ENCODE data around the gene BMP6.

Gene BMP6

DNA sequence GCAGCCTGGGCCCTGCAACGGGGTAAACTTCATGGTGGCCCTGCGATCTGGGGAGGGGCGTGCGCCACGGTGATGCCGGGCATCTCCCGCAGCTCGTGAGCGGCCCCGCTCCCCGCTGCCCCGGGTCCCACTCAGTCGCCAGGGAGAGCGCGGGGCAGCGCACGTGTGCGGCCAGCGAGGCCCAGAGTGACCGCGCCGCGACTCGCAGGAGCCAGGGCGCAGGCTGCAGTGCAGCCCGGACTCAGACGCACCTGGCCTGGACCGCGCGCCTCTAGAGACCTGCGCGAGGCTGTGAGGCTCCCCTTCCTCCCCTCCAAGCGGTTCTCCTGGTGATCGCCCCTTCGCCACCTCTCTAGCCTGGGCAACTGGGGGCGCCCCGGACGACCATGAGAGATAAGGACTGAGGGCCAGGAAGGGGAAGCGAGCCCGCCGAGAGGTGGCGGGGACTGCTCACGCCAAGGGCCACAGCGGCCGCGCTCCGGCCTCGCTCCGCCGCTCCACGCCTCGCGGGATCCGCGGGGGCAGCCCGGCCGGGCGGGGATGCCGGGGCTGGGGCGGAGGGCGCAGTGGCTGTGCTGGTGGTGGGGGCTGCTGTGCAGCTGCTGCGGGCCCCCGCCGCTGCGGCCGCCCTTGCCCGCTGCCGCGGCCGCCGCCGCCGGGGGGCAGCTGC, 652 bp downstream of the BMP6 start:
- peak overlapping the region; percentile 33 for H3K4me3 ChIP-seq
- H3K36me3 ChIP-seq (replicated peaks): no peaks in the 10 kb centered on the region
- peak in 1 of 2 experiments; percentile 35 for DNase-seq (ENCODE audit: low spot score in 2 of 2)
- H3K9me3 ChIP-seq: no peaks in the 10 kb centered on the region
- in situ Hi-C loops (cut with MboI; ENCODE audit: low sequenced_read_pairs): loop anchor here (10.0 kb wide), 2 partner anchors 178 to 278 kb away; no protein-coding TSS in a partner anchor
- no peaks in the 10 kb centered on the region for H3K4me1 ChIP-seq
- peaks cover 49% of the 10 kb centered on the region for H3K27me3 ChIP-seq (ENCODE audit: low read depth)

DNA sequence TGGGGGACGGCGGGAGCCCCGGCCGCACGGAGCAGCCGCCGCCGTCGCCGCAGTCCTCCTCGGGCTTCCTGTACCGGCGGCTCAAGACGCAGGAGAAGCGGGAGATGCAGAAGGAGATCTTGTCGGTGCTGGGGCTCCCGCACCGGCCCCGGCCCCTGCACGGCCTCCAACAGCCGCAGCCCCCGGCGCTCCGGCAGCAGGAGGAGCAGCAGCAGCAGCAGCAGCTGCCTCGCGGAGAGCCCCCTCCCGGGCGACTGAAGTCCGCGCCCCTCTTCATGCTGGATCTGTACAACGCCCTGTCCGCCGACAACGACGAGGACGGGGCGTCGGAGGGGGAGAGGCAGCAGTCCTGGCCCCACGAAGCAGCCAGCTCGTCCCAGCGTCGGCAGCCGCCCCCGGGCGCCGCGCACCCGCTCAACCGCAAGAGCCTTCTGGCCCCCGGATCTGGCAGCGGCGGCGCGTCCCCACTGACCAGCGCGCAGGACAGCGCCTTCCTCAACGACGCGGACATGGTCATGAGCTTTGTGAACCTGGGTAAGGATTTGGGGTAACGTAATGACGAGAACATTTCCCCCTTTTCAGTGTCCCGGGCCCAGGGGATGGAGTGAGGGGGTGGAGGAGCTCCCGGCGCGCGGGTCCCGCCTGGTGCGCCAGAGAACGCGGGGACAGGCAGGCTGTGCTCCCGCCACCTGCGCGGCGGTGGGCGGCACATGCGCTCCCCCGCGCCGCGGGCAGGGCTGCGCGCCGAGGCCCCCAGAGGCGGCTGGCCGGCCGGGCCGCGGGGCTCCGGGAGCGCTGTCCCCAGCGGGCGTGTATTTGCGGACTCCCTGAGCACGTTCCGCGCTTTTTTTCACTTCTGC, 1.4 kb downstream of the BMP6 start:
- peak in 1 of 2 experiments; percentile 22 for DNase-seq (ENCODE audit: low spot score in 2 of 2)
- peak overlapping the region; percentile 21 for H3K4me3 ChIP-seq
- peaks cover 49% of the 10 kb centered on the region for H3K27me3 ChIP-seq (ENCODE audit: low read depth)
- no peaks in the 10 kb centered on the region for H3K36me3 ChIP-seq (replicated peaks)
- no peaks in the 10 kb centered on the region for H3K9me3 ChIP-seq
- in situ Hi-C loops (cut with MboI; ENCODE audit: low sequenced_read_pairs): loop anchor here (10.0 kb wide), 2 partner anchors 177 to 277 kb away; no protein-coding TSS in a partner anchor
- no peaks in the 10 kb centered on the region for H3K4me1 ChIP-seq

DNA sequence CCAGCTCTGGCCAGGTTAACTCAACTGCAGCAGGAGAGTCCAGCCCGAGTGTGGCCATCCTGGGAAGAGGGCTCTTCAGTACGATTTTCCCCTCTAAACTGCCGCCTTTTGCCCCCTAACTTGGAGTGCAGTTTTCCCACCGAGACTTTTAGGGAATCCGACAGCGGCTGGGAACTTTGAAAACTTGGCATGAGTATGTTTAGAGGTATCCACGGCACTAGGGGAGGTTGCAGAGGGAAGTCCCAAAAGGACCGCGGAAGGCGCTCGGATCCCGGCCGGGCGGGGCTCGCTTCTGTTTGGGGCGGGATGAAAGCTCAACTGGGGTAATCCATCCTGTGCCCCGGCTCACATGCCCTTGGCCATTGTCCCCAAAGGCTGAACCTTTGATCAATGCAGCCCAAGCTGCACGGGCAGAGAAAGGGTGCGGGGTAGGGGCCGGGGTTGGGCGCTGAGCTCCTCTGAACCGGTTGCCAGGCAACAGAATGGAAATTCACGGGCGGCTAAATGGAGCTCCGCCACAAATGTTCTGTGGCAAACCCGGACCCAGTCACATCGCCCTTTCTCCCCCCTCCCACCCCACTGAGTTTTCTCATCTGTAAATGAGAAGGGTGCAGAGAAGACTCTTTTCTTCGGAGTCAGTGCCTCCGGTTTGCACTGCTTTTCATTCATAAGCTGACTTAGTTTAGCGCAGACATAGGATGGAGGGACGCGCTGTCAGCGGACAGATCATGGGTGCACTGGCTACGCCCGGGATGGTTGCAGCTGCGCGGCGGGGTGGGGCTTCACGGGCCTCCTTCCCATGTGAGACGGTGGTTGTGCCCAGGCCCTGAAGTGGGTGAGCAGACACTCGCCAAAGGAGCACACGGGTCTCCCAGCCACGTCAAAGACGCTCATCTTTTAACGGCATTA, 2.3 kb downstream of the BMP6 start:
- H3K4me3 ChIP-seq: peak overlapping the region; percentile 13
- in situ Hi-C loops (cut with MboI; ENCODE audit: low sequenced_read_pairs): loop anchor here (10.0 kb wide), 2 partner anchors 177 to 277 kb away; no protein-coding TSS in a partner anchor
- DNase-seq (ENCODE audit: low spot score in 2 of 2): peak in 1 of 2 experiments; percentile 62

DNA sequence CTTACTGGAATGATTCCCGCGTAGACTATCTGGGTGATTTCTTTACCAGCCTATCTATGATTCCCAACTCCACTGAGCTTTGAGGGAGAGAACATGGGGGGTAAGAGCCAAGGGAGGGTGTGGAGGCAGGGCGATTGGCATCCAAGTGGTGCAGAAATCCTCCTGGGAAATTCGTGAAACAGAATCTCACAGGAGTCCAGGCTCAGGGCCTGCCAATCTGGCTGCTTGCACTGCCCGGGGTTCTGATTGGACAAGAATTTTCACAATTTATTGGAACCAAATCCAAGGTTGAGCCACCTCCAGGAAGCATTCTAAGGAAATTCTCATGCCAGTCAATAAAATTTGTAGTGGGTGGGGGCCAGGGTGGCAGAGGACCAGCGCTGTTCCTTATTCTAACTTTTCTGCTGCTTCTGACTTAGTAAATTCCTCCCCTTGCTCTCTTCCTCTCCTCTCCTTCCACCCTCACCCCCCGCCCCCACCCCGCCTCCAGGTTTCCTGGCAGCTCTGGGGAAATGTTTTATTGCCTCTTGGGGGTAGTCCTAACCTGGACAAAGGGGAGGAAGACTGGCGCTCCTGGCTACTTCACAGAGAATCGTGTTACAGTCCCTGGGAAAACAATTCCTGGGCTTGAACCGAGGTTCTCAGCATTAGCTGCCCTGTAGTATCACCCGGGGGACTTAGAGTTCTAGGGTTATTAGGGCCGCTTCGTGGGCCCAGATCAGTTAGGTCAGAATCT, 3.1 kb downstream of the BMP6 start:
- H3K9me3 ChIP-seq: no peaks in the 10 kb centered on the region
- no peak overlapping the region for H3K4me3 ChIP-seq
- no peak for DNase-seq (ENCODE audit: low spot score in 2 of 2)
- peaks cover 41% of the 10 kb centered on the region for H3K27me3 ChIP-seq (ENCODE audit: low read depth)
- in situ Hi-C loops (cut with MboI; ENCODE audit: low sequenced_read_pairs): loop anchor here (10.0 kb wide), 2 partner anchors 176 to 276 kb away; no protein-coding TSS in a partner anchor
- H3K36me3 ChIP-seq (replicated peaks): no peaks in the 10 kb centered on the region
- H3K4me1 ChIP-seq: no peaks in the 10 kb centered on the region

More for the DNA sequence above, 2.3 kb downstream of the BMP6 start:
- peaks cover 45% of the 10 kb centered on the region for H3K27me3 ChIP-seq (ENCODE audit: low read depth)
- H3K9me3 ChIP-seq: no peaks in the 10 kb centered on the region
- H3K4me1 ChIP-seq: no peaks in the 10 kb centered on the region
- no peaks in the 10 kb centered on the region for H3K36me3 ChIP-seq (replicated peaks)

DNA sequence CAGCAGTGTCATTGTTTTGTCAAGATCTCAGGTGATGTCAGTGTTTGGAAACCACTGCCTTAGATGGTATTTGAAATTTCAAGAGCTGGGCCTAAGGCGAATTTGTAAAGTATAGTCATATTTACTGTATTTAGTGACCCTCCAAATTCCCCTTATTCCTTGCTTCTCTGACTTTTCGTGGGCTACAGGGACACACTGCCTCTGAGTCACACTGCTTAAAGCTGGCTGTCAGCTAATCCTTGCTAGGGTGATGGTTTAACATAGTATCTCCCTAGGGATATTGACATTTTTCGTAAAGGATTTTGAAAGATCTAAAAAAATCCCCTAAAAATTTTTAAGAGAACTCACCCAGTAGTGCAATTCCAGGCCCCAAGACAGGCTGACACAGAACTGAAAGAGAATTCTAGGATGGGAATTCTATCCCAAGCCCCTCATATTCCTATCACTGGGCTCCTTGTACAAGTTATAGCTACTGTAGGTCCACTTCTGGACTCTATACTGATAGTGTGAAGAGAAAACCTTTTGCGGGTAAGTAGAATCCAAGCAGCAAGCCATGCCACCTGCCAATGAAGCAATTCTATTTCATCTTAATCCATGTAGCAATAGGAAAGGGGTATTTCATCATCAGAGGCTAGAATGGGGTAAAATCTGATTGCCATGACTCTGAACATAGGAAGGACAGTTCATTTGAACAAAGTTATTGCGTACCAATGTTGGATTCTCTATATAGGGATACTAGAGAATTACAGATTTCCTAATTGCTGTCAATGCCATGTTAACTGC, 4.3 kb downstream of the BMP6 start:
- Histone ChIP-seq H3K9me3 (no peaks in the 10 kb centered on the region), H3K27me3 (ENCODE audit: low read depth) (peaks cover 32% of the 10 kb centered on the region), H3K4me1 (no peaks in the 10 kb centered on the region), H3K4me3 (no peak overlapping the region), H3K36me3 (replicated peaks) (no peaks in the 10 kb centered on the region)
- DNase-seq (ENCODE audit: low spot score in 2 of 2): no peak
- in situ Hi-C loops (cut with MboI; ENCODE audit: low sequenced_read_pairs): no loop called here

DNA sequence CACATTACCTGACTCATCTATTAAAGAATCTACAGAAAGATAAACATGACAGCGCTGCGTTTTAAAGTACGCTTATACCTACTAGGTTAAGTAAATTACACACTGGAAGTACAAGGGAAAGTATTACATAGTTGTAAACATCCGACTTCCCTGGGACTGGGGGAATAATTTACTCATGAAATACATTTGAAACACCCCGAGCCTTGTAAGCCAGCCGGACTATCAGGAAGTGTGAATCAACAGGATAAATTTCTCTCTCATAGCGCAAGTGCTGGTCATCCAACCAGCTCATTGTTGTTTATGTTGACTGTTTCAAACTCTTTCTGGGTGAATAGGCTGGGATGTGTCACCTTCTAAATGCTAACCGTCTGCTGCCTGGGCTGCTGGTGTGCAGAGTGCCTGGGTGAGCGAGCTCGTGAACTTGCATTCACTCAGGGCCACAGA, 4.9 kb downstream of the BMP6 start:
- peaks cover 26% of the 10 kb centered on the region for H3K27me3 ChIP-seq (ENCODE audit: low read depth)
- DNase-seq (ENCODE audit: low spot score in 2 of 2): no peak
- no peaks in the 10 kb centered on the region for H3K4me1 ChIP-seq
- in situ Hi-C loops (cut with MboI; ENCODE audit: low sequenced_read_pairs): no loop called here
- H3K36me3 ChIP-seq (replicated peaks): no peaks in the 10 kb centered on the region
- H3K4me3 ChIP-seq: no peak overlapping the region
- no peaks in the 10 kb centered on the region for H3K9me3 ChIP-seq

DNA sequence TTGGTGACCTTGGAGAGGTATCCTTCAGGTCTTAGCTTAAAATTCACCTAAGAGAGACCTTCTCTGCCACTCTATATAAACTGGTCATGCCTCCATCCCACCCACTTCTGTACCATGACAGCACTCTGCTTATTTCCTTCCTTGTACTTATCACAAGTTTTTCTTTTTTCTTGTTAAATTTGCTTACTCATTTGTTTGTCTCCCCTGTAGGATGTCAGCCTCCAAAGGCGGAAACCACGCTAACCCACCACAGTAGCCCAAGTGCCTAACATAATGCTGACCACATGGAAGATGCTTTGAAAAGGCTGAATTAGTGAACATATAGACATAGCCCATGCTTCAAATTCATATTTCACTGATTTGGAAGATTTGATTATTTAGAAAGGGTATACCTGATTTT, 5.4 kb downstream of the BMP6 start:
- no peak for DNase-seq (ENCODE audit: low spot score in 2 of 2)
- no peaks in the 10 kb centered on the region for H3K36me3 ChIP-seq (replicated peaks)
- H3K4me1 ChIP-seq: no peaks in the 10 kb centered on the region
- in situ Hi-C loops (cut with MboI; ENCODE audit: low sequenced_read_pairs): no loop called here
- no peak overlapping the region for H3K4me3 ChIP-seq
- no peaks in the 10 kb centered on the region for H3K9me3 ChIP-seq
- H3K27me3 ChIP-seq (ENCODE audit: low read depth): peaks cover 21% of the 10 kb centered on the region

DNA sequence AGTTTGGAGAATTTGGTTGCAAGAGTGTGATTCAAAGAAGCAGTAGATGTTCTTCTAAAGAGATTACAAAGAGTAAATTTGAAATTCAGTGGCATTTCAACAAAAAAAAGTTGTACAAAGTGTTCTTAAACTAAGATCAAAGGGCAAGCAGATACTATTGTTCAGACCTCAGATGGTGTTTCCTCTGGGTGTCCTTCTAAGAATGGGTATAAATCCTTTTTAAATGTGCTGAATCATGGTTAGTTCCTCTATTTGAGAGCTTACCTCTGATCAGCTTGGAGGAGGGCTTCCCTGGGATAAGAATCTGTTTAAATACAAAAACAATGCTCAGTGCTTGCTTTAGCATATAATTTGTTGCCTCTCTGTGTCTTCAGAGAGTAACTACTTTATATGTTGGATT, 6.3 kb downstream of the BMP6 start:
- in situ Hi-C loops (cut with MboI; ENCODE audit: low sequenced_read_pairs): no loop called here
- no peaks in the 10 kb centered on the region for H3K4me1 ChIP-seq
- peaks cover 14% of the 10 kb centered on the region for H3K27me3 ChIP-seq (ENCODE audit: low read depth)
- H3K4me3 ChIP-seq: no peak overlapping the region
- no peak for DNase-seq (ENCODE audit: low spot score in 2 of 2)
- H3K36me3 ChIP-seq (replicated peaks): no peaks in the 10 kb centered on the region
- no peaks in the 10 kb centered on the region for H3K9me3 ChIP-seq

DNA sequence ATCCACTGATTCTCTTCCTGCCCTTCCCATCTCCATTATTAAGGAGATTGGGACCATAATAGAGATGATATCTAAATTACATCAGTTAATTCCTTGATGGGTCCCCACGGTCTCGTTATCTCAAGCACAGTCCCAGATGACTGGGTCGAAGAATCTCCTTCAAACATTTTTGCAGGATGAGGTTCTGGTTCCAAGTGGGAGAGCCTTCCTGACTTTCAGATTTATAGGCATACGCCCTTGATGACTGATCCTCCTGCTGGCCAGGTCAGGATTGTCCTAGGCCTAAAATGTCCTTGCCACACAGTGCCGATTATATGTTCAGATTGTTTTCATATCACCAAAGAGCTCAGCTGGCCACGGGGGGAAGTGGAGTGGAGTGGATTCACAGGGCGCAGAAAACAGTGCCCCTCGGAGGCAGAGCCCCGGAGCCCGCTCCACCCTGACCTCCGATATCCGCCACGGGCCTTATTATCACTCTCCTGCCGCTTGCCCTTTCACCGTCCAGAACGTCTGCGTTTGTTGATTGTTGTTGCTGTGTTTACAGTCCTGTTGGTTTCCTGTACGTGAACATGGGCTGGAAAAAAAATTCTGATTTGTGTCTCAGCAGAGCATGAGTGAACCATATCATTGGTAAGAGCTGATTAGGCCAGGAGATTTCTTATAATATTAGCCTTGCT, 8.9 kb downstream of the BMP6 start:
- Histone ChIP-seq H3K36me3 (replicated peaks) (no peaks in the 10 kb centered on the region), H3K4me3 (no peak overlapping the region), H3K9me3 (no peaks in the 10 kb centered on the region), H3K4me1 (no peaks in the 10 kb centered on the region), H3K27me3 (ENCODE audit: low read depth) (peaks cover 4% of the 10 kb centered on the region; the same call in 1 of the 2 replicates)
- DNase-seq (ENCODE audit: low spot score in 2 of 2): no peak
- in situ Hi-C loops (cut with MboI; ENCODE audit: low sequenced_read_pairs): no loop called here

DNA sequence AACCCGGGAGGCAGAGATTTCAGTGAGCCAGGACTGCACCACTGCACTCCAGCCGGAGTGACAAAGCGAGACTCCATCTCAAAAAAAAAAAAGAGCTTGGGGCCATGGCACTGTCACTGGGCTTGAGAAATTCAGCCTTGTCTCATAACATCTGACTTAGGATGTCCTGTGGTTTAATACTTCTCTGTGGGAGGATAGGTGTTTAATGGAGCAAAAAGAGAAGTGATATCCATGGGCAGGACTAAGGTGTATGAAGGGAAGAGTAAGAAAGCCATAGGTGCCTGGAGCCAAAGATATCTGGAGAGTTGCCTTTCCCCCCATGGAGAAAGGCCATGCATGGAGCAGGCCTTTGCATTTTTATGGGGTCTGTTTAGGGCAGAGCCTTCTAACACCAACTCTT, 11.2 kb downstream of the BMP6 start:
- in situ Hi-C loops (cut with MboI; ENCODE audit: low sequenced_read_pairs): no loop called here
- no peak overlapping the region for H3K4me3 ChIP-seq
- DNase-seq (ENCODE audit: low spot score in 2 of 2): no peak
- H3K9me3 ChIP-seq: no peaks in the 10 kb centered on the region
- H3K4me1 ChIP-seq: no peaks in the 10 kb centered on the region
- H3K27me3 ChIP-seq (ENCODE audit: low read depth): peaks cover 4% of the 10 kb centered on the region; the same call in 1 of the 2 replicates
- no peaks in the 10 kb centered on the region for H3K36me3 ChIP-seq (replicated peaks)

DNA sequence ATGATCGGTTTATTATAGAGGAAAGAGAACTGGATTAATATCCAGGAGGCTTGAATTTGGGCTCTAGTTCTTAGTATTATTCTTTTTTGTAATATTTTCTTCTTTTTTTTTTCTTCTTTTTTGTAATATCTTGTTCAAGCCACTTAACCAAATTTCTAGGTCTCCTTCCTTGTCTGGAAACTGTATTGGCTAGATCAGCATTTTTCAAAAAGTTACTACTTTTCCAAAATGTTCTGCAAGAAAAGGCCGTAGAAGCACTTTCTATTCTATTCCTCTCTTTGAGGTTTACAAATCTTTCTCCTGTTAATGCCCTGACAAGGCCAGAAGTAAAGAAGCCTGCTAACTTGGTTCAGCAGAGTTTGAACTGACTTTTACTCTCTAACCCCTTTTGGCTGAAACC, 12.0 kb downstream of the BMP6 start:
- Histone ChIP-seq H3K4me3 (no peak overlapping the region), H3K36me3 (replicated peaks) (no peaks in the 10 kb centered on the region), H3K27me3 (ENCODE audit: low read depth) (peaks cover 4% of the 10 kb centered on the region; the same call in 1 of the 2 replicates), H3K9me3 (no peaks in the 10 kb centered on the region), H3K4me1 (no peaks in the 10 kb centered on the region)
- in situ Hi-C loops (cut with MboI; ENCODE audit: low sequenced_read_pairs): no loop called here
- no peak for DNase-seq (ENCODE audit: low spot score in 2 of 2)

Measured in HAP-1 (cell line).